Measurements from ENCODE around the gene DNAH14.

DNA sequence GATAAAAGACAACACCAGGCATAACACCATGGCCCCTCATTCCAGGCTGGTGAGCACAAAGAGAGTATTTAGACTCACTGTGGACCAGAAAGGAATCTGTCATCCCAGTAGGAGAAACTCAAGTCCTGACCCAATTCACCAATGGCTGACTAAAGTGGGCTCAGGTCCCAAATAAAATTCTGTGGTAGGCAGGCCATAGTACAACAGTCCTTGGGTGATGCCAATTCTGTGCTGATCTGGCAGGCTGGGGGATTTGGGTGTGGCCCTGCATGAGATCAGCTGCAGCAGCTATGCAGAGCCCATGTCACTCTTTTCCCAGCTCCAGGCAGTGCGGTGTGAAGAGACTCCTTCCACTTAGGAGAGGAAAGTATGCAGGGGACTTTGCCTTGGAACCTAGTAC lies 253.2 kb downstream of the DNAH14 start:
- TF ChIP-seq BCL11A (IDR thresholded peaks at IDR 0.05; ENCODE audit: low read depth, low read length) (no peak), RAD21 (IDR thresholded peaks at IDR 0.05; ENCODE audit: insufficient read depth, low read depth, low read length) (no peak), EZH2 (IDR thresholded peaks at IDR 0.05; ENCODE audit: borderline replicate concordance, control insufficient read depth, low read depth, low read length) (no peak)
- TF ChIP-seq, protein P1, sequence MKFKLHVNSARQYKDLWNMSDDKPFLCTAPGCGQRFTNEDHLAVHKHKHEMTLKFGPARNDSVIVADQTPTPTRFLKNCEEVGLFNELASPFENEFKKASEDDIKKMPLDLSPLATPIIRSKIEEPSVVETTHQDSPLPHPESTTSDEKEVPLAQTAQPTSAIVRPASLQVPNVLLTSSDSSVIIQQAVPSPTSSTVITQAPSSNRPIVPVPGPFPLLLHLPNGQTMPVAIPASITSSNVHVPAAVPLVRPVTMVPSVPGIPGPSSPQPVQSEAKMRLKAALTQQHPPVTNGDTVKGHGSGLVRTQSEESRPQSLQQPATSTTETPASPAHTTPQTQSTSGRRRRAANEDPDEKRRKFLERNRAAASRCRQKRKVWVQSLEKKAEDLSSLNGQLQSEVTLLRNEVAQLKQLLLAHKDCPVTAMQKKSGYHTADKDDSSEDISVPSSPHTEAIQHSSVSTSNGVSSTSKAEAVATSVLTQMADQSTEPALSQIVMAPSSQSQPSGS (IDR thresholded peaks at IDR 0.05; ENCODE audit: low read length), result no peak

All from GM12878 (cell line).